A549 (cell line): ENCODE data around the gene VDAC1.

Experiments used
- POLR2A ChIP-seq: IDR thresholded peaks from 2 replicates; pipeline ENCODE4 v1.6.1; 2012; ENCODE audit warnings: mild to moderate bottlenecking, low read length
- RFX5 ChIP-seq: fragments of 450-650 bp; IDR thresholded peaks from 2 replicates; pipeline ENCODE4 v1.7.1; 2014; ENCODE audit warnings: antibody characterized with exemption, mild to moderate bottlenecking, moderate library complexity
- TF ChIP-seq, protein P1 (sequence below): fragments of >200 bp; sonication (Bioruptor Twin); formaldehyde crosslinking; IDR thresholded peaks from 3 replicates; pipeline ENCODE4 v1.5.1; 2016

DNA sequence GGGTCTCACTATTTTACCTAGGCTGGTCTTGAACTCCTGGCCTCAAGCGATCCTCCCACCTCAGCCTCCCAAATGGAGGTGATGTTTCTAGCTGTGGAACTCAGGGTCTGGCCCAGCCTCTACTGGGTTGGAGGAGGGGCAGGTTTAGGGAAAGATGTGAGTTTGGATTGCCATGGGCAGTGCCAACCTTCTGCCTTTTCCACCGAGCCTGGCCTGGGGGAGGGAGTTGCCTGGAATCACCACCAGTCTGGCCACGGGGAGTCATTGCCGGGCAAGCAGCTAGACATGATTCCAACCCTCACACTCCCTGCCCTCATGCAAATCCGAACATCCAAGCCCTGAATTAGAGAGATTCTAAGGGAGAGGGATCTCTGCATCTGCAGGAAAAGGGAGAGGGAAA is 21.0 kb upstream of the VDAC1 start:
- TF ChIP-seq RFX5, result no peak
- no peak for TF ChIP-seq POLR2A
- TF ChIP-seq, protein P1, sequence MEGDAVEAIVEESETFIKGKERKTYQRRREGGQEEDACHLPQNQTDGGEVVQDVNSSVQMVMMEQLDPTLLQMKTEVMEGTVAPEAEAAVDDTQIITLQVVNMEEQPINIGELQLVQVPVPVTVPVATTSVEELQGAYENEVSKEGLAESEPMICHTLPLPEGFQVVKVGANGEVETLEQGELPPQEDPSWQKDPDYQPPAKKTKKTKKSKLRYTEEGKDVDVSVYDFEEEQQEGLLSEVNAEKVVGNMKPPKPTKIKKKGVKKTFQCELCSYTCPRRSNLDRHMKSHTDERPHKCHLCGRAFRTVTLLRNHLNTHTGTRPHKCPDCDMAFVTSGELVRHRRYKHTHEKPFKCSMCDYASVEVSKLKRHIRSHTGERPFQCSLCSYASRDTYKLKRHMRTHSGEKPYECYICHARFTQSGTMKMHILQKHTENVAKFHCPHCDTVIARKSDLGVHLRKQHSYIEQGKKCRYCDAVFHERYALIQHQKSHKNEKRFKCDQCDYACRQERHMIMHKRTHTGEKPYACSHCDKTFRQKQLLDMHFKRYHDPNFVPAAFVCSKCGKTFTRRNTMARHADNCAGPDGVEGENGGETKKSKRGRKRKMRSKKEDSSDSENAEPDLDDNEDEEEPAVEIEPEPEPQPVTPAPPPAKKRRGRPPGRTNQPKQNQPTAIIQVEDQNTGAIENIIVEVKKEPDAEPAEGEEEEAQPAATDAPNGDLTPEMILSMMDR, result no peak
